ENCODE data around the gene C1QTNF12. TPM values are rescaled to one million over a fixed set of nuclear protein-coding genes. Genes with fewer than 3 reads are reported as not detected.
A peak's percentile ranks its signal among the peaks of the same experiment; 100 is the strongest.

The C1QTNF12 gene
- polyA plus RNA-seq, 3 donors from 2014 or later: not detected

GRCh38 chr1:1286313-1287261, 40.1 kb upstream of the C1QTNF12 start:
- no peaks in the 10 kb centered on the region for H3K36me3 Mint-ChIP-seq
- no peaks in the 10 kb centered on the region for H3K9me3 Mint-ChIP-seq
- no peak overlapping the region for H3K4me3 Mint-ChIP-seq
- no peaks in the 10 kb centered on the region for H3K4me1 Mint-ChIP-seq
- no peak overlapping the region for H3K27ac Mint-ChIP-seq
- no peak for DNase-seq
- peaks cover 0 to 2% (median 0%) of the 10 kb centered on the region in 3 donors for H3K27me3 Mint-ChIP-seq (ENCODE audit: low read depth in 3 of 3)

DNA sequence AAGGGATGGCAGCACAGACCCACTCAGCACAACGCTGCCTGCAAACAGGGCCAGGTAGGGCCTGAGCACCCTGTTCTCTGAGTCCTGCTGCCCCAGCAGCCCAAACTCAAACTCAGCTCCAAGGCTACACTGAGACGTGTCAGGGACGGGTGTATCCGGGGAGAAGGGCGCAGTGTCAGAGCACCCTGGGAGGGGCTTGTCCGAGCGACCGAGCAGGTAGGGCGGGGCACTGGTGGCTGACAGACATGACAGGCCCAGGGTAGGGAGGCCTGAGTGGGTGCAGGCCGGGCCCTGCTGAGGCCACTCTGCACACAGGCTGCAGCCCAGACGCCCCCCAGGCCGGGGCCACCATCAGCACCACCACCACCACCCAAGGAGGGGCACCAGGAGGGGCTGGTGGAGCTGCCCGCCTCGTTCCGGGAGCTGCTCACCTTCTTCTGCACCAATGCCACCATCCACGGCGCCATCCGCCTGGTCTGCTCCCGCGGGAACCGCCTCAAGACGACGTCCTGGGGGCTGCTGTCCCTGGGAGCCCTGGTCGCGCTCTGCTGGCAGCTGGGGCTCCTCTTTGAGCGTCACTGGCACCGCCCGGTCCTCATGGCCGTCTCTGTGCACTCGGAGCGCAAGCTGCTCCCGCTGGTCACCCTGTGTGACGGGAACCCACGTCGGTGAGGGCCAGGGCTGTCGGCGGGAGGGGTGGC, 39.2 kb upstream of the C1QTNF12 start:
- Mint-ChIP-seq H3K4me1 (no peaks in the 10 kb centered on the region), H3K27ac (no peak overlapping the region), H3K27me3 (ENCODE audit: low read depth in 3 of 3) (peaks cover 0 to 2% (median 0%) of the 10 kb centered on the region in 3 donors), H3K9me3 (no peaks in the 10 kb centered on the region), H3K4me3 (no peak overlapping the region), H3K36me3 (no peaks in the 10 kb centered on the region)
- no peak for DNase-seq

DNA sequence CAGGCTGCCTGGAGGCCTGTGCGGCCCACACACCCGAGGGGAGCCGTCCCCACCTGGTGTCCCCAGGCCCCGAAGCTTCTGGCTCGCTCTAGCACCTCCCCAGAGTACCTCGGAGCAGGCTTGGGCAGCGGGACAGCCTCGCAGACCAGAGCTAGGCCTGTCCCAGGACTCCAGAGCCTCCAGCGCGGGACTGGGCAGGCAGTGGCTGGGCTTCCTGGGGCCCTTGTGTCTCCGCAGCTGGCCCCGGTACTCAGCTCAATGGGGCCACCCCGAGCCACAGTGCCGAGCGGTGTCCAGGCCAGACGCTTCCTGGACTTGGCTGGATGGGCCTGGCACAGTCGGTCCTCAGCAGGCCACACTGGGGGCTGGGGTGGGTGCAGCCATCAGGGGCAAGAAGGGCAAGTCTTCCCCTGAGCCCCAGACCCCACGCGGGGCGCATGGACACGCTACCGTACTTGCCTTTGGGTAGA, 38.6 kb upstream of the C1QTNF12 start:
- Mint-ChIP-seq H3K27ac (no peak overlapping the region), H3K4me3 (no peak overlapping the region), H3K9me3 (no peaks in the 10 kb centered on the region), H3K27me3 (ENCODE audit: low read depth in 3 of 3) (peaks cover 0 to 2% (median 0%) of the 10 kb centered on the region in 3 donors), H3K4me1 (no peaks in the 10 kb centered on the region), H3K36me3 (no peaks in the 10 kb centered on the region)
- no peak for DNase-seq

DNA sequence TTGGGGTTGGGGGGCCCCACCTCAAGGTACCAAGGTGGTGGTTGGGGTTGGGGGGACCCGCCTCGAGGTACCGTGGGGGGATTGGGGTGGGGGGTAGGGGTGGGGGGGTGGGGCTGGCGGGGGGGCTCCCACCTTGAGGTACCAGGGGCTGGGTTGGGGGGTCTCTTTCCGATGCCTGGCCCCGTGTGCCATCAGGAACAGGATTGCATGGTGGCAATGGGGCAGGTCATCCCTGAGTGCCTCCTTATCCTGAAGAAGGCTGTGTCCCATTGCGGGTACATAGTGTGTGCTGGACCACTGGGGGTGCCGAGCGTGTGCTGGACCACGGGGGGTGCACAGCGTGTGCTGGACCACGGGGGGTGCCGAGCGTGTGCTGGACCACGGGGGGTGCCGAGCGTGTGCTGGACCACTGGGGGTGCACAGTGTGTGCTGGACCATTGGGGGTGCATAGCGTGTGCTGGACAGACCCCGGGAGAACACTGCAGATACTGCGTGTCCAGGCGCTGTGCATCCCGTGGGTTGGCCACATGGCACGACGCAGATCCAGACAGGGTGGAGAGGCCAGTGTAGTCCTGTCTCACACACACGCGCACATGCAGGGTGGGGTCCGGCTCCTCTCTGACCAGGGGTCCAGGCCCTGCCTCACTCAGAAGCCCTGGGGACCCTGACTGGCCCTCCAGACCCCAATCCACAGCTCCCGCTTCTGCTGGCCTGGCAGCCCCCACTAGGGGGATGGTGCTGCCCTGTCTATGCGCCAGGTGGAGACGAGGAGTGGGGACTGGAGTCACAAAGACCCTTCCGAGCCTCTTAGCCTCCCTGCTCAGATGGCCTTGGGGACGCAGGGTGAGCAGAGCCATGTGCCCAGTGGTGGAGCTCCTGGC, 37.9 kb upstream of the C1QTNF12 start:
- no peak for DNase-seq

DNA sequence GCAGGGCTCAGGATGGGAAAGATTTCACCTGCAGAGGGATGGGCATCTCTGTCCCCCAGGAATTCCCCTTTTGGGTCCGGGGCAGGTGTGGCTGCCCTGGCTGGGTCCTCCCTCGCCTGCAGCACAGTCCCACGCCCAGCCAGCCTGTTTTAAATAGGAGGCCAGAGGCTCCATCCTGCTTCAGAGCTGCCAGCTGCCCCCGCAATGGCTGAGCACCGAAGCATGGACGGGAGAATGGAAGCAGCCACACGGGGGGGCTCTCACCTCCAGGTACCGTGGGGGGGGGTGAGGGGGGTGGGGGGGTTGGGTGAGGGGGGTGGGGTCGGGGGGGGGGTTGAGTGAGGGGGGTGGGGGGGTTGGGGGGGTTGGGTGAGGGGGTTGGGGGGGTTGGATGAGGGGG, 37.3 kb upstream of the C1QTNF12 start:
- no peaks in the 10 kb centered on the region for H3K4me1 Mint-ChIP-seq
- no peak for DNase-seq
- no peaks in the 10 kb centered on the region for H3K9me3 Mint-ChIP-seq
- H3K4me3 Mint-ChIP-seq: no peak overlapping the region
- H3K36me3 Mint-ChIP-seq: no peaks in the 10 kb centered on the region
- no peak overlapping the region for H3K27ac Mint-ChIP-seq
- H3K27me3 Mint-ChIP-seq (ENCODE audit: low read depth in 3 of 3): peaks cover 1 to 2% (median 2%) of the 10 kb centered on the region in 3 donors

More for the DNA sequence above, 37.9 kb upstream of the C1QTNF12 start:
- Mint-ChIP-seq H3K4me3 (no peak overlapping the region), H3K27me3 (ENCODE audit: low read depth in 3 of 3) (peaks cover 0 to 2% (median 2%) of the 10 kb centered on the region in 3 donors), H3K27ac (no peak overlapping the region), H3K9me3 (no peaks in the 10 kb centered on the region), H3K4me1 (no peaks in the 10 kb centered on the region), H3K36me3 (no peaks in the 10 kb centered on the region)

DNA sequence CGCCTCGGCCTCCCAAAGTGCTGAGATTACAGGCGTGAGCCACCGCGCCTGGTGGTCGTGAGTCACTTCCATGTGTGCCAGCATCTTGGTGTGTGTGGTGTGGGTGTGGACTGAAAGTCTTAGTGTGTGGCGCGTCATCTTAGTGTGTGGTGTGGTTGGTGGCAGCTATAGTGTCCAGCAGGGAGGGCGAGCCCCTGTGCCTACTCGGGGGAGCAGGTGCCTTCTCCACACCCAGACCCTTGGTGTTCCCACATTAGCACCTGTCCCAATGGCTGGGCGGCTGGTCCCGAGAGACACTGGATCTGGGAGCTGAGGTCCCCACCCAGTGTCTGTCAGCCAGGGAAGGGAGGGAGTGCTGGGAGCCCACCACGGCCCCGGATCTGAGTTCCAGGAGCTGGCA, 36.5 kb upstream of the C1QTNF12 start:
- no peak for DNase-seq
- H3K27me3 Mint-ChIP-seq (ENCODE audit: low read depth in 3 of 3): peaks cover 1 to 2% (median 2%) of the 10 kb centered on the region in 3 donors
- no peaks in the 10 kb centered on the region for H3K9me3 Mint-ChIP-seq
- H3K4me3 Mint-ChIP-seq: no peak overlapping the region
- no peak overlapping the region for H3K27ac Mint-ChIP-seq
- H3K36me3 Mint-ChIP-seq: no peaks in the 10 kb centered on the region
- H3K4me1 Mint-ChIP-seq: no peaks in the 10 kb centered on the region

- Mint-ChIP-seq H3K4me1 (no peaks in the 10 kb centered on the region), H3K27me3 (ENCODE audit: low read depth in 3 of 3) (peaks cover 1 to 2% (median 2%) of the 10 kb centered on the region in 3 donors), H3K4me3 (no peak overlapping the region), H3K9me3 (no peaks in the 10 kb centered on the region), H3K27ac (no peak overlapping the region), H3K36me3 (no peaks in the 10 kb centered on the region)
- DNase-seq: no peak
Measured at GRCh38 chr1:1281533-1282321, 35.2 kb upstream of the C1QTNF12 start.

- peaks cover 1 to 2% (median 1%) of the 10 kb centered on the region in 3 donors for H3K27me3 Mint-ChIP-seq (ENCODE audit: low read depth in 3 of 3)
- H3K4me1 Mint-ChIP-seq: no peaks in the 10 kb centered on the region
- no peaks in the 10 kb centered on the region for H3K9me3 Mint-ChIP-seq
- H3K36me3 Mint-ChIP-seq: no peaks in the 10 kb centered on the region
- H3K4me3 Mint-ChIP-seq: no peak overlapping the region
- no peak for DNase-seq
- H3K27ac Mint-ChIP-seq: no peak overlapping the region
Measured at GRCh38 chr1:1280782-1281481, 34.4 kb upstream of the C1QTNF12 start.

GRCh38 chr1:1279028-1279427, 32.5 kb upstream of the C1QTNF12 start:
- no peaks in the 10 kb centered on the region for H3K9me3 Mint-ChIP-seq
- H3K36me3 Mint-ChIP-seq: no peaks in the 10 kb centered on the region
- no peak for DNase-seq
- H3K4me3 Mint-ChIP-seq: no peak overlapping the region
- H3K4me1 Mint-ChIP-seq: no peaks in the 10 kb centered on the region
- H3K27ac Mint-ChIP-seq: no peak overlapping the region
- H3K27me3 Mint-ChIP-seq (ENCODE audit: low read depth in 3 of 3): peaks cover 0 to 2% (median 1%) of the 10 kb centered on the region in 3 donors

GRCh38 chr1:1278620-1279019, 32.1 kb upstream of the C1QTNF12 start:
- Mint-ChIP-seq H3K36me3 (no peaks in the 10 kb centered on the region), H3K4me1 (no peaks in the 10 kb centered on the region), H3K4me3 (no peak overlapping the region), H3K27me3 (ENCODE audit: low read depth in 3 of 3) (peaks cover 0 to 2% (median 1%) of the 10 kb centered on the region in 3 donors), H3K9me3 (no peaks in the 10 kb centered on the region), H3K27ac (no peak overlapping the region)
- DNase-seq: no peak

GRCh38 chr1:1275836-1276235, 29.3 kb upstream of the C1QTNF12 start:
- H3K4me3 Mint-ChIP-seq: peak overlapping the region in 4 of 5 donors; percentile 50 to 74 (median 62)
- peak overlapping the region in 3 of 6 donors; percentile 35 to 73 (median 55) for H3K27ac Mint-ChIP-seq
- H3K9me3 Mint-ChIP-seq: no peaks in the 10 kb centered on the region
- H3K36me3 Mint-ChIP-seq: no peaks in the 10 kb centered on the region
- no peak for DNase-seq
- peaks cover 22 to 23% of the 10 kb centered on the region in 2 donors for H3K4me1 Mint-ChIP-seq
- H3K27me3 Mint-ChIP-seq (ENCODE audit: low read depth in 3 of 3): peaks cover 3 to 6% (median 3%) of the 10 kb centered on the region in 3 donors

- H3K4me1 Mint-ChIP-seq: peaks cover 30 to 31% of the 10 kb centered on the region in 2 donors
- no peak for DNase-seq
- H3K27ac Mint-ChIP-seq: peak overlapping the region in 1 of 6 donors; percentile 58
Measured at GRCh38 chr1:1274931-1275431, 28.5 kb upstream of the C1QTNF12 start.

More at GRCh38 chr1:1274931-1275431, 28.5 kb upstream of the C1QTNF12 start:
- Mint-ChIP-seq H3K4me3 (peak overlapping the region; percentile 48 to 72 (median 66)), H3K9me3 (no peaks in the 10 kb centered on the region), H3K36me3 (peaks cover 0 to 6% (median 0%) of the 10 kb centered on the region in 3 donors), H3K27me3 (ENCODE audit: low read depth in 3 of 3) (peaks cover 4 to 6% (median 5%) of the 10 kb centered on the region in 3 donors)

All from immature natural killer cell (primary cell).